Neural progenitor cell (in vitro differentiated cells): ENCODE data around the gene ARID4B.

Source experiments
- EZH2 ChIP-seq: fragments of 200-600 bp; sonication (generic); IDR thresholded peaks from 2 replicates; pipeline ENCODE4 v1.6.1; 2017; ENCODE audit warnings: antibody characterized with exemption, mild to moderate bottlenecking, moderate library complexity
- TF ChIP-seq, protein P1 (sequence below): fragments of 200-600 bp; sonication (generic); IDR thresholded peaks from 2 replicates; pipeline ENCODE4 v1.5.1; 2017; ENCODE audit warnings: antibody characterized with exemption, mild to moderate bottlenecking

- TF ChIP-seq EZH2: no peak
- TF ChIP-seq, protein P1, sequence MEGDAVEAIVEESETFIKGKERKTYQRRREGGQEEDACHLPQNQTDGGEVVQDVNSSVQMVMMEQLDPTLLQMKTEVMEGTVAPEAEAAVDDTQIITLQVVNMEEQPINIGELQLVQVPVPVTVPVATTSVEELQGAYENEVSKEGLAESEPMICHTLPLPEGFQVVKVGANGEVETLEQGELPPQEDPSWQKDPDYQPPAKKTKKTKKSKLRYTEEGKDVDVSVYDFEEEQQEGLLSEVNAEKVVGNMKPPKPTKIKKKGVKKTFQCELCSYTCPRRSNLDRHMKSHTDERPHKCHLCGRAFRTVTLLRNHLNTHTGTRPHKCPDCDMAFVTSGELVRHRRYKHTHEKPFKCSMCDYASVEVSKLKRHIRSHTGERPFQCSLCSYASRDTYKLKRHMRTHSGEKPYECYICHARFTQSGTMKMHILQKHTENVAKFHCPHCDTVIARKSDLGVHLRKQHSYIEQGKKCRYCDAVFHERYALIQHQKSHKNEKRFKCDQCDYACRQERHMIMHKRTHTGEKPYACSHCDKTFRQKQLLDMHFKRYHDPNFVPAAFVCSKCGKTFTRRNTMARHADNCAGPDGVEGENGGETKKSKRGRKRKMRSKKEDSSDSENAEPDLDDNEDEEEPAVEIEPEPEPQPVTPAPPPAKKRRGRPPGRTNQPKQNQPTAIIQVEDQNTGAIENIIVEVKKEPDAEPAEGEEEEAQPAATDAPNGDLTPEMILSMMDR: no peak
These were observed 49.1 kb downstream of the ARID4B start for GRCh38 chr1:235278915-235279292.
